Activated CD8-positive, alpha-beta memory T cell treated with anti-CD3 and anti-CD28 coated beads, Interleukin-2, amount 50 U/mL, for 24 hours (primary cell): ENCODE results near the gene CIITA.
A peak's percentile ranks its signal among the peaks of the same experiment; 100 is the strongest.
"Not testable (repeated sequence)": the region's sequence is repeated elsewhere in the genome, so short reads cannot be mapped to it uniquely, and the experiment has no call there.

Experiments used
- DNase-seq: peaks from one replicate; pipeline ENCODE4 v3.0.0-alpha.2; 2020; ENCODE audit errors: extremely low read depth

Gene CIITA, protein sequence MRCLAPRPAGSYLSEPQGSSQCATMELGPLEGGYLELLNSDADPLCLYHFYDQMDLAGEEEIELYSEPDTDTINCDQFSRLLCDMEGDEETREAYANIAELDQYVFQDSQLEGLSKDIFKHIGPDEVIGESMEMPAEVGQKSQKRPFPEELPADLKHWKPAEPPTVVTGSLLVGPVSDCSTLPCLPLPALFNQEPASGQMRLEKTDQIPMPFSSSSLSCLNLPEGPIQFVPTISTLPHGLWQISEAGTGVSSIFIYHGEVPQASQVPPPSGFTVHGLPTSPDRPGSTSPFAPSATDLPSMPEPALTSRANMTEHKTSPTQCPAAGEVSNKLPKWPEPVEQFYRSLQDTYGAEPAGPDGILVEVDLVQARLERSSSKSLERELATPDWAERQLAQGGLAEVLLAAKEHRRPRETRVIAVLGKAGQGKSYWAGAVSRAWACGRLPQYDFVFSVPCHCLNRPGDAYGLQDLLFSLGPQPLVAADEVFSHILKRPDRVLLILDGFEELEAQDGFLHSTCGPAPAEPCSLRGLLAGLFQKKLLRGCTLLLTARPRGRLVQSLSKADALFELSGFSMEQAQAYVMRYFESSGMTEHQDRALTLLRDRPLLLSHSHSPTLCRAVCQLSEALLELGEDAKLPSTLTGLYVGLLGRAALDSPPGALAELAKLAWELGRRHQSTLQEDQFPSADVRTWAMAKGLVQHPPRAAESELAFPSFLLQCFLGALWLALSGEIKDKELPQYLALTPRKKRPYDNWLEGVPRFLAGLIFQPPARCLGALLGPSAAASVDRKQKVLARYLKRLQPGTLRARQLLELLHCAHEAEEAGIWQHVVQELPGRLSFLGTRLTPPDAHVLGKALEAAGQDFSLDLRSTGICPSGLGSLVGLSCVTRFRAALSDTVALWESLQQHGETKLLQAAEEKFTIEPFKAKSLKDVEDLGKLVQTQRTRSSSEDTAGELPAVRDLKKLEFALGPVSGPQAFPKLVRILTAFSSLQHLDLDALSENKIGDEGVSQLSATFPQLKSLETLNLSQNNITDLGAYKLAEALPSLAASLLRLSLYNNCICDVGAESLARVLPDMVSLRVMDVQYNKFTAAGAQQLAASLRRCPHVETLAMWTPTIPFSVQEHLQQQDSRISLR

DNA sequence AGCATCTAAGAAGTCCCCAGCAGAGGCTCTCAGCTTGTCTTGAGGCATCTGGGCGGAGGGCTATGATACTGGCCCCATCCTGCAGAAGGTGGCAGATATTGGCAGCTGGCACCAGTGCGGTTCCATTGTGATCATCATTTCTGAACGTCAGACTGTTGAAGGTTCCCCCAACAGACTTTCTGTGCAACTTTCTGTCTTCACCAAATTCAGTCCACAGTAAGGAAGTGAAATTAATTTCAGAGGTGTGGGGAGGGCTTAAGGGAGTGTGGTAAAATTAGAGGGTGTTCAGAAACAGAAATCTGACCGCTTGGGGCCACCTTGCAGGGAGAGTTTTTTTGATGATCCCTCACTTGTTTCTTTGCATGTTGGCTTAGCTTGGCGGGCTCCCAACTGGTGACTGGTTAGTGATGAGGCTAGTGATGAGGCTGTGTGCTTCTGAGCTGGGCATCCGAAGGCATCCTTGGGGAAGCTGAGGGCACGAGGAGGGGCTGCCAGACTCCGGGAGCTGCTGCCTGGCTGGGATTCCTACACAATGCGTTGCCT lies at the start of gene CIITA:
TSS of gene CIITA (plus strand) at position 404 of the 543 bp plus-strand sequence. CDS start at position 533, 129 bp downstream.
- peak; percentile 19 for DNase-seq

DNA sequence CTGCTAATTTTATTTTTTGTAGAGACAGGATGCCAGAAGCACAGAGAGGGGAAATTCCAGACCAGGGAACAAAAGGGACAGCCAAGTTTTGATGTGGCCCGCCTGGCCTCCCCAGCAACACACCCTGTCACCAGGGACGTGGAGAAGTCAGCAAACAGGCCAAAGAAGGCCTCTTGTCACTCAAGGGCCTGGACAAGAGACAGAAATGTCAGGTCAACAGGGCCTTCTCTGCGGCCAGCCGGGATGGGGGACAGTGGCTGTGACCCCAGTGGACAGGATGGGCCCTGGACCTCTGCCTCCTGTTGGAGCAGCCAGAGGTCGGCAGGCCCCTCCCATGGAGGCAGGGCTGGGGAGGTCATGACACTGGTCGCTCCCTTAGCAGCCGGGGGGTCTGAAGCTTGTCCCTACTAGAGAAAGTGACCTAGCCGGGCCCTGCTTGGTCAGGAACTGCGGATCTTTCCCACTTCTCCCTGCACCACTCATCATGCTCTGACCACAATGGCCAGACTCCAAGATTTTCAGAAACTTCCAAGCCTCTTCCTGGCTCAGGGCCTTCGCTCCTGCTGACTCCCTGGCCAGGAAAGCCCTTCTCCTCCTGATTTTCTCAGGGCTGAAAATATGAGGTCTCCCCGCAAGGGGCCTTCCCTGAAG lies 49.2 kb upstream of the CIITA start:
- DNase-seq, result no peak

DNA sequence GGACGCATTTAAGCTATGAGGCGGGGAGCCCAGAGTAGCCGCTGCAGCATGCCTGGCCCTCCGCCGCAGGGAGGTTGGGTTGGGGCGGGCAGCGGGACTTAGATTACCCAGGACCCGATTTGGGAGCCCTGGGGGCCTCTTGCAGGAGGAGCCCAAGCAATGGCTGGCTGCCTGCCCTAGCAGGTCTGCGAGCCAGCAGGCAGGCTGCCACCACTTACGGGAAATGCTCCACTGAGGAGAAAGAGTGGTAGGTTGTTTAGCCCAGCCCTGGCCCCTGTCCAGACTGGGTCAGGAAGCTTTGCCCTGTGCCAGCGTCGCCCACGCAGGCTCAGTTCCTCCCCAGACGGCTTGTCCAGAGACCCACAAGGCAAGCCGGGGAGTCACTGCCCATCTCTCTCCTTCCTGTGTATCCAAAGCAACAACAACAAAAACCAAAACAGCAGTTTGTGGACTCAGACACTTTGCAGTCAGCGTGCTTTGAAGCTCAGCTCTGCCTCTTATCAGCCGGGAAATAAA lies 48.1 kb upstream of the CIITA start:
- no peak for DNase-seq

DNA sequence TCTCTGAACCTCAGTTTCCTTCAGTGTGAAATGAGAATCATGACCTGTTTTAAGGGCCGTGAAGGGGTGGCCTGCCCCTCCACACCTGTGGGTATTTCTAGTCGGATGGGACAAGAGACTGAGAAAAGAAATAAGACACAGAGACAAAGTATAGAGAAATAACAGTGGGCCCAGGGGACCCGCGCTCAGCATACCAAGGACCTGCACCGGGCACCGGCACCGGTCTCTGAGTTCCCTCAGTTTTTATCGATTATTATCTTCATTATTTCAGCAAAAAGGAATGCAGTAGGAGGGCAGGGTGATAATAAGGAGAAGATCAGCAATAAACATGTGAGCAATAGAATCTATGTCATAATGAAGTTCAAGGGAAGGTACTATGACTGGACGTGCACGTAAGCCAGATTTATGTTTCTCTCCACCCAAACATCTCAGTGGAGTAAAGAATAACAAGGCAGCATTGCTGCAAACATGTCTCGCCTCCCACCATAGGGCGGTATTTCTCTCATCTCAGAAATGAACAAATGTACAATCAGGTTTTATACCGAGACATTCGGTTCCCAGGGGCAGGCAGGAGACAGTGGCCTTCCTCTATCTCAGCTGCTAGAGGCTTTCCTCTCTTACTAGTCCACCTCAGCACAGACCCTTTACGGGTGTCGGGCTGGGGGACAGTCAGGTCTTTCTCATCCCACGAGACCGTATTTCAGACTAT lies 47.5 kb upstream of the CIITA start:
- not testable (repeated sequence) for DNase-seq

DNA sequence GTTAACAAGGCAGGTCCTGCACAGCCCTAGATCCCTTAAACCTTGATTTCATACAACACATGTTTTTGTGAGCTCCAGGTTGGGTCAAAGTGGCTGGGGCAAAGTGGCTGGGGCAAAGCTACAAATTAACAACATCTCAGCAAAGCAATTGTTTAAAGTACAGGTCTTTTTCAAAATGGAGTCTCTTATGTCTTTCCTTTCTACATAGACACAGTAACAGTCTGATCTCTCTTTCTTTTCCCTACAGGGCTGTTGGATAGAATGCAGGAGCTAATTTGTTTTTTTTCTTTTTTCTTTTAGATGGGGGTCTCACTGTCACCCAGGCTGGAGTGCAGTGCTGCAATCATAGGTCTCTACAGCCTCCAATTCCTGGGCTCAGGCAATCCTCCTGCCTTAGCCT lies 46.8 kb upstream of the CIITA start:
- DNase-seq, result not testable (repeated sequence)

DNA sequence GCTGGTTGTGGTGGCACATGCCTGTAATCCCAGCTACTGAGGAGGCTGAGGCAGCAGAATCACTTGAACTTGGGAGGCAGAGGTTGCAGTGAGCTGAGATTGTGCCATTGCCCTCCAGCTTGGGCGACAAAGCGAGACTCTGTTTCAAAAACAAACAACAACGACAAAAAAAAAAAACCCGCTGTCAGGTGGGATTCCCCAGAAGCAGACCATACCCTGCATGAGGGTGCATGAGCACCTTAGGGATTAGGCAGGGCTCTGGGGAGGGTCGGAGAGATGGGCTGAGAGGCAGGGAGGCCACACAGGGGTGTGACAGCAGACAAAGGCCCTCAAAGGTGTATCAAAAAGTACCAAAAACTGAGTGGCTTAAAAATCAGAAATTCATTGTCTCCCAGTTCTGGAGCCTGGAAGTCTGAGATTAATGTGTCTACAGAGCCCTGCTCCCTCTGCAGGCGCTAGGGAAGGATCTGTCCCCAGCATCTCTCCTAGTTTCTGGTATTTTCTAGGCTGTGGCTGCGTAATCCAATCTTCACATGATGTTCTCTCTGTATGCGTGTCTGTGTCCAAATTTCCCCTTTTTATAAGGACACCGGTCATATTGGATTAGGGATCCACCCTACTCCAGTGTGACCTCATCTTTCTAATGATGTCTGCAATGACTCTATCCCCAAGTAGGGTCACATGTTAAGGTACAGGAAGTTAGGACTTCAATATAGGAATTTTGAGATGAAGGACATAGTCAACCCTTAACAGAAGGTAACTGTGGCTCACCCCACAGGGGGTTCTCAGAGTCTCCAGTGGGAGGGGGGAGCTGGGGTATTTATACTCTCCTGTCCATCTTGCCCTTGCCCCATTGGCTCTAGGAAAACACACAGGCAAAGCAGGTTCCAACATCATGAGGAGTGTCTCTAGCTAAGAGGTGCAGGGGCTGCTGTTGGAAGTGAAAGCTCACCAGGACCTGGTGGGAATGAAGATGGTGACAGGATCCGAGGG lies 44.8 kb upstream of the CIITA start:
- no peak for DNase-seq

DNA sequence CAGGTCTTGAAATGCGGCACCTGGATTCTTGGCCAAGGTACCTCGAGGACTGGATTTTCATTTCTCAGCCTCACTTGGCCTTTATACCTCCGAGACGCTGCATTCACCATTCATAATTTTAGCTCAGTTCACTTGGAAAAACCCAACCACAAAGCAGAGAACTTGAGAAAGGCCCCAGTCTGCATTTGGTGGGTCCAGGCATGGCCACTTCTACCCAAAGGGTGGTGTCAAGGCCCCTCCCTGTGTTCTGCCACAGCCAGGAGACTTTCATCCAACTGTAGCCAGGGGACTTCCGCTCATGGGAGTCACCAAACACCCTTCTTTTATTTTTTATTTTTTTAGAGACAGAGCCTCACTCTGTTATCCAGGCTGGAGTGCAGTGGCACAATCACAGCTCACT lies 43.7 kb upstream of the CIITA start:
- no peak for DNase-seq

DNA sequence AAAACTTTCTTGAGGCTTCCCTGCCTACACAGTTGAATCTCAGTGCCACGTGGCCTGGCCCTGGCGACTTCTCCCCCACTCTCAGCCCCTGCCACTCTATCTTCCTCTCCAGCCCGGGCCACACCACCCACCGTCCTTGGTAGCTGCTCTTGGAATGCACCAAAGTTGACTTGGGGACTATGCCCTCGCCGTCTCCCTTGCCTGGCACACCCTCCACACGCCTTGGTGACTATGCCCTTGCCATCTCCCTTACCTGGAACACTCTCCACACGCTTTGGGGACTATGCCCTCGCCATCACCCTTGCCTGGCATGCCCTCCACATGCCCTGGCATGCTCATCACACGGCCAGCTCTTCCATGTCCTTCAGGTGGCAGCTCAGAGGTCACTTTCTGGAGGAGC lies 42.9 kb upstream of the CIITA start:
- no peak for DNase-seq

DNA sequence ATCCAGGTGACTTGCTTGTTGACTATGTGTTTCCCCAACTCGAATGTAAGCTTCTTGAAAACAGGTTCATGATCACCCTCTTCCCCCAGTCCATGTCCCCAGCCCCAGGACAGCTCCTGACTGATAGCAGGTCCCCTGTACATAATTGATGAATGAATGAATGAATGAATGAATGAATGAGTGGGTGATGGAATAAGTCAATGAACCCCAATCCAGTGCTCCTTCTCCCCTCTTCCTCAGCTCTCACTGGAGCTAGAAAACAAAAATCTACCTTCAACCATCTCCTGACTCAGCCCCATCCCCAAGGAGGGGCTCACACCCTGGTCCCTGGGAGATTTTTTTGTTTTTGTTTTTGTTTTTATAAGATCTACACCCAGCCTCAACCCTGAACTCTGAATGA lies 42.2 kb upstream of the CIITA start:
- DNase-seq, result no peak

DNA sequence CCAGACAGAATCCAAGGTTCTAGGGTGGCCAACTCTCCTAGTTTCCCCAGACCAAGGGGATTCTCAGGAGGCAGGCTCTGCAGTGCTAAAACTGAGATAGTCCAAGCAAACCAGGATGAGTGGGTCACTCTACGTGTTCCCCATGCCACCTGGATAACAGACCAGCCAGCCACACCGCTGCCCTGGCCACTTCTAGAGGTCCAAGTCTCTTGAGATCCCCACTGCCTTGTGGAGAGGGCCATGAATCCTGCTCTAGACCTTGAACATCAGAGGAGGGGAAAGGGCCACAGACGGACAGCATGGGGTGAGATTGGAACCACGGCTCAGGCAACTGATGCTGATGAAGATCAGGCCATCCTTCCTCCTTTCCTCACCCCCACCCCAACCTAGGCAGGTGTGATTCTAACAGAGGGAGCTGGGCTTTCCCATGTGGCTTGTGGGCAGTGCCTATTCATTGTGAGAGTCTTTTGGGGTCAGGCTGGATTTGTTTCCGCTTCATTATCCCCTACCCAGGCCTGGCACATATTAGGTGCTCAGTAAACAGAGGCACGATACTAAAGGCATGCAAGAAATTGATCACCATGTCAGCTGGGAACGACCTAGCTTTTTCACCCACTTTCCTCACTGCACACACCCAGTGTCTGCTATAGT lies 41.6 kb upstream of the CIITA start:
- no peak for DNase-seq

DNA sequence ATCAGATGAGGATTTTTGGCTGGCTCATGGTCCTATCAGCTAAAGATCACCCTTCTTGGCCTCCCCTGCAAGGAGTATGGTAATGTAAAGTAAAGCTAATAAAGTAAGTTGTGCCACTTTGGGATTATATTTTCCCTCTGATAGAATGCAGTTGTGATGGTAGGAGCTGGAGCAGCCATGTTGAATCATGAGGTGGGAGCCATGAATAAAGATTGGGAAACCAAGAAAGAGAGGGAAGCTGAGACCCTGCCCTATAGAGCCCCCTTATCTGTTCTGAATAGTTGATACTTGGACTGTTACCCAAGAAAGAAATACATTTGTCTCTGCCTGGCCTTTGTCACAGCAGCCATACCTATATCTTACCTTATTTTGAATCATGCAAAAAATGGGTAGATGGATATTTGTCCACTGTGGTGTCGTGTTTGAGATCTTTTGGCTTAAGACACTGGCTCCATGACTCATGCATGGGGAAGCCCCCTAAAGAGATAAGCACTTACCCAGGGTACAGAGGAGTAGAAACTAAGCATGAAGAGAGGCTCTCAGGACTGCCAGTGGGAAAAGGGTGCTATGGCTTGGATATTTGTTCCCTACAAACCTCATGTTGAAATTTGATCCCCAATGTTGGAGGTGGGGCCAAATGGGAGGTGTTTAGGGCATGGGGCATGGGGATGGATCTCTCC lies 40.7 kb upstream of the CIITA start:
- no peak for DNase-seq

DNA sequence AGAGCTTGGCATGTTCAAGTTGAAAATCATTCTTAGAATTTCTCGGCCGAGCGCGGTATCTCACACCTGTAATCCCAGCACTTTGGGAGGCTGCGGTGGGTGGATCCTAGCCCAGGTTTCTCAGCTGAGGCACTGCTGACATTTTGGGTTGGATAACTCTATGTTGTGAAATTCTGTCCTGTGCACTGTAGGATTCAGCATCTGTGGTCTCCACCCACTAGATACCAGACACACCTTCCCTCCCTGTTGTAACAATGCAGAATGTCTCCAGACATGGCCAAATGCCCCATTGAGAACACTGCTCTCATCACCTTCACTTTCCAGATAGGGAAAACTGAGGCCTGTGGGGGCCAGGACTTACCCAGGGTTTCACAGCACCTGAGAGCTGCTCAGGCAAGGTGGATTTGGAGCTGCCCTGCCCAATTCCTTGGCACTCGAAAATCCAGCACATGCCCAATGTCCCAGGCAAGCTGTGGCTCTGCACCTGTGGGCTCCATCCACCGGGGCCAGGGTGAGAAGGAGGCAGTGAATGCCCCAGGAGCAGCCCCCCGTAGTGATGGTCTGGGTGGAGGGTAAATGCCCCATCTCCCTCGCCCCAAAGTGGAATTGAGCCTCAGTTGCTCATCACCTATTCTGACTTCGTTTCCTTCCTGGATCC lies 38.3 kb upstream of the CIITA start:
- no peak for DNase-seq

DNA sequence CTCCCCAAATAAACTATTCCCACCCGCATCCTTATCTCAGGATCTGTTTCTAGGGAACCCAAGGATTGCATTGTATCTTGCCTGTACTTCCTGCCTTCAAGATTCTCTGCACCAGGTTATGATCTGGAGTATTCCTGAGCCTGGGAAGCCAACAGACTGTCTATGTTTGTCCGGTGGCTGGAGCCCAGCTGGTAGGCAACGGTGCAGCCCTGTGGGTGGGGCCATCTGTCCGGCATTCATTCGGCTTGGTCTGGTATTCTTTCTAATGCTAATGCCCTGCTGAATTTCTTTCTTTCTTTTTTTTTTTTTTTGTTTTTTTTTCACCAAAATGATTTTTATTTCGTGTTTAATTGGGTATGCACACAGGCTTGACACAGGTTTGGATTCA lies 37.7 kb upstream of the CIITA start:
- DNase-seq, result no peak

DNA sequence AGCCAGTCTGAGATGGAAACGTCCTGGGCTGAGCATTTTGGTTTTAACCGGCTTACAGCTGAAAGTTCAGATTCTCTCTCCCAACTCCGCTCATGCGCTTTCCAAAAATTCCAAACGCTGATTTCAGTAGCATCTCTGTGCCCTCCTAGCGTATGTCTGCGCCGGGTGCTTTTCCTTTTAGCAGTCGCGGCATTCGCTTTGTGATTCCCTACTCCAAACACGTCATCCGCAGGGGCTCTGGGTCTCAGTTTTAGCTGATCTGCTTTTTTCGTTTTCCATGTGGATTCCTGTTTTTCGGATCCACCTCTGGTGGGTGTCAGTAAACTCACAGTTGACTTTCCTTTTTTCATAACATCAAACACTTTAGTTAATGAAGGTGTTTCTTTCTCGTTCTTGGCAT lies 36.3 kb upstream of the CIITA start:
- no peak for DNase-seq

DNA sequence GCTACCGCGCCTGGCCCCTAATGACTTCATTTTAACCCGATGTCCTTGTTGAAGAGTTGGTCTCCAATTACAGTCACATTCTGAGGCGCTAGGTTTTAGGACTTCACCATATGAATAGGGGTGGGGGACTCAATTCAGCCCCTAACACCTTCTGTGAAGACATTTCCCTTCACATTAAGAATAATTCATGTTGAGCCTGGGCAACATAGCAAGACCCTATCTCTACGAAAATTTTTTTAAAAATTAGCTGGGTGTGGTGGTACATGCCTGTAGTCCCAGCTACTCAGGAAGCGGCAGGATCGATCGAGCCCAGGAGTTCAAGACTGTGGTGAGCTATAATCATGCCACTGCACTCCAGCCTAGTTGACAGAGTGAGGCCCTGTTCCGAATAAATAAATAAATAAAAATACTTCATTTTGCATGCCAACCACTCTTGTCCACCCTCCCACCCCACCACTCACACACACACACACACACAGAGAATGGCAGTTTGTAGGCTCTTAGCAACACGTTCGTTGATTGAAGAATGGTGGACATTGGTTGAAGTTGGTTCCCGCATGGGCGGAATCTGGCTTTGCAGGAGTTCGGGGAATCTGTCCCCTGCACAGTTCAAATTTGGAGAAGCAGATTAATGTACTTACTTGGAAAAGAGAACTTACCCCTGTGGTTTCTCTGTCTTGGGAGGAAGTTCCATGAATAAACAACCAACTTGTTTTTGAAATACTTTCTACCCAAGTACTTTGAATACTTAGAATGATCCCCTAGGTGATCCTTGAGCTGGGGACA lies 30.6 kb upstream of the CIITA start:
- no peak for DNase-seq

DNA sequence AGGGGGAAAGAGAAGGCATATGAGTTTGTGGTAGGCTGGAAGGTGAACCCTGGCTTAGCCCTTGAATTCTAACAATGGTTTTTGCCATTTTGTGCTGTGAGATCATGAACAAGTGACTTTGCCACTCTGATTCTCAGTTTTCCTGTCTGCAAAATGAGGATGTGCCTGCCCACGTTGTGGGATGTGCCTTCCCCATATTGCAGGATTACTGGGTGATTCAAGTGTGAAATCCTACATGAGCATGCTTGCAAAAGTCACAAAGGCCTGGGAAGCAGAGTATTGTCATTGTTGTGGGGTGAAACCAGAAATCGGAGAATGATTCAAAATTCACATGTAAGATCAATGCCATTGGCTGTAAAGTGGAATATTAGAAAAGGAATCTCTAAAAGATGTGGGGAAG lies 29.8 kb upstream of the CIITA start:
- no peak for DNase-seq
